Peyer's patch (tissue), 4 donors: Measurements from ENCODE around the gene SCAP. TPM values are rescaled to one million over a fixed set of nuclear protein-coding genes. Genes with fewer than 3 reads are reported as not detected.

Experiments used
- DNase-seq, 3 donors: peaks; one replicate each; pipeline ENCODE4 v3.0.0-alpha.2; 2017 to 2019
- H3K27ac ChIP-seq, 4 donors: fragments of 200-600 bp; sonication (generic); one replicate each; pipeline ENCODE4 v1.5.1; 2016 to 2019
- H3K27me3 ChIP-seq, 2 donors: fragments of 200-600 bp; sonication (generic); one replicate each; pipeline ENCODE4 v1.5.1; 2019
- H3K36me3 ChIP-seq, 3 donors: fragments of 200-600 bp; sonication (generic); one replicate each; pipeline ENCODE4 v1.5.1; 2016 to 2019
- H3K4me1 ChIP-seq, 4 donors: fragments of 200-600 bp; sonication (generic); one replicate each; pipeline ENCODE4 v1.5.1; 2016 to 2019
- H3K4me3 ChIP-seq, 4 donors: fragments of 200-600 bp; sonication (generic); 1 replicate in 3 of 4; 2 replicates in 1 of 4; pipeline ENCODE4 v1.5.1; 2016 to 2019; ENCODE audit warnings: mild to moderate bottlenecking in 1 of 4
- H3K9me3 ChIP-seq, 4 donors: fragments of 200-600 bp; sonication (generic); one replicate each; pipeline ENCODE4 v1.5.1; 2016 to 2019; ENCODE audit warnings: mild to moderate bottlenecking in 1 of 4
- POLR2A ChIP-seq, 2 donors: fragments of 450-650 bp; IDR thresholded peaks; one replicate each; pipeline ENCODE4 v1.5.1; 2017; ENCODE audit warnings: antibody characterized with exemption in 2 of 2, mild to moderate bottlenecking in 2 of 2, moderate library complexity in 2 of 2
- total RNA-seq, 4 donors: library from RNA; depleted of rRNA; stranded (reverse); fragments of >200 nt; gene quantifications; one replicate each; pipeline ENCODE4 v1.1.0, GENCODE V29; 2016
- TF ChIP-seq, protein P1 (sequence below), 6 experiments: fragments of 450-650 bp in 4 of 6; fragments of 200-600 bp in 2 of 6; sonication (generic) in 1 of 6; IDR thresholded peaks; one replicate each; pipeline ENCODE4 v1.5.1; 2017 to 2019; ENCODE audit warnings: antibody characterized with exemption in 6 of 6, mild to moderate bottlenecking in 3 of 6, moderate library complexity in 1 of 6

Gene SCAP
- total RNA-seq, 4 donors from 2014 or later: 111 to 257 (median 207) TPM

DNA sequence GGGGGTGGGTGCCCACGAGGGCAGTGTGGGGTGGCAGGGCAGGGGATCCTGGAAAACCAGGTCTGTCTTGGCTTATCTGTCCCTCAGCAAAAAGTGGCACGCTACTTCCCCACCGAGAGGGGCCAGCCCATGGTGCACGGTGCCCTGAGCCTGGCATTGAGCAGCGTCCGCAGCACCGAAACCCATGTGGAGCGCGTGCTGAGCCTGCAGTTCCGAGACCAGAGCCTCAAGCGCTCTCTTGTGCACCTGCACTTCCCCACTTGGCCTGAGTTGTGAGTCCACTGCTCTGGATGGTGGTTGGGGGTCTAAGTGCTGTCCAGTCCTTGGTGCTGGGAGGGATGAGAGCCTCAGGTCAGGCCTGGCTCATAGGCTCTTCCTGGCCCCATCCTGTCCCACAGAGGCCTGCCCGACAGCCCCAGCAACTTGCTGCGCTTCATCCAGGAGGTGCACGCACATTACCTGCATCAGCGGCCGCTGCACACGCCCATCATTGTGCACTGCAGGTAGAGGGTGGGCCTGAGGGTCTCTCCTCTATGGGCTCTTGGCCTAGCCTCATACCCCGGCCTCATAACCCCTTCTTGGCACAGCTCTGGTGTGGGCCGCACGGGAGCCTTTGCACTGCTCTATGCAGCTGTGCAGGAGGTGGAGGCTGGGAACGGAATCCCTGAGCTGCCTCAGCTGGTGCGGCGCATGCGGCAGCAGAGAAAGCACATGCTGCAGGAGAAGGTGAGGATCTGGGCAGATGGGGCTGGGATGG, 63.9 kb downstream of the SCAP start:
- TF ChIP-seq, protein P1, sequence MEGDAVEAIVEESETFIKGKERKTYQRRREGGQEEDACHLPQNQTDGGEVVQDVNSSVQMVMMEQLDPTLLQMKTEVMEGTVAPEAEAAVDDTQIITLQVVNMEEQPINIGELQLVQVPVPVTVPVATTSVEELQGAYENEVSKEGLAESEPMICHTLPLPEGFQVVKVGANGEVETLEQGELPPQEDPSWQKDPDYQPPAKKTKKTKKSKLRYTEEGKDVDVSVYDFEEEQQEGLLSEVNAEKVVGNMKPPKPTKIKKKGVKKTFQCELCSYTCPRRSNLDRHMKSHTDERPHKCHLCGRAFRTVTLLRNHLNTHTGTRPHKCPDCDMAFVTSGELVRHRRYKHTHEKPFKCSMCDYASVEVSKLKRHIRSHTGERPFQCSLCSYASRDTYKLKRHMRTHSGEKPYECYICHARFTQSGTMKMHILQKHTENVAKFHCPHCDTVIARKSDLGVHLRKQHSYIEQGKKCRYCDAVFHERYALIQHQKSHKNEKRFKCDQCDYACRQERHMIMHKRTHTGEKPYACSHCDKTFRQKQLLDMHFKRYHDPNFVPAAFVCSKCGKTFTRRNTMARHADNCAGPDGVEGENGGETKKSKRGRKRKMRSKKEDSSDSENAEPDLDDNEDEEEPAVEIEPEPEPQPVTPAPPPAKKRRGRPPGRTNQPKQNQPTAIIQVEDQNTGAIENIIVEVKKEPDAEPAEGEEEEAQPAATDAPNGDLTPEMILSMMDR (IDR thresholded peaks at IDR 0.05): no peak
- no peak for TF ChIP-seq POLR2A (IDR thresholded peaks at IDR 0.05)
- H3K36me3 ChIP-seq: peaks cover 0 to 97% (median 0%) of the 10 kb centered on the region in 3 donors

DNA sequence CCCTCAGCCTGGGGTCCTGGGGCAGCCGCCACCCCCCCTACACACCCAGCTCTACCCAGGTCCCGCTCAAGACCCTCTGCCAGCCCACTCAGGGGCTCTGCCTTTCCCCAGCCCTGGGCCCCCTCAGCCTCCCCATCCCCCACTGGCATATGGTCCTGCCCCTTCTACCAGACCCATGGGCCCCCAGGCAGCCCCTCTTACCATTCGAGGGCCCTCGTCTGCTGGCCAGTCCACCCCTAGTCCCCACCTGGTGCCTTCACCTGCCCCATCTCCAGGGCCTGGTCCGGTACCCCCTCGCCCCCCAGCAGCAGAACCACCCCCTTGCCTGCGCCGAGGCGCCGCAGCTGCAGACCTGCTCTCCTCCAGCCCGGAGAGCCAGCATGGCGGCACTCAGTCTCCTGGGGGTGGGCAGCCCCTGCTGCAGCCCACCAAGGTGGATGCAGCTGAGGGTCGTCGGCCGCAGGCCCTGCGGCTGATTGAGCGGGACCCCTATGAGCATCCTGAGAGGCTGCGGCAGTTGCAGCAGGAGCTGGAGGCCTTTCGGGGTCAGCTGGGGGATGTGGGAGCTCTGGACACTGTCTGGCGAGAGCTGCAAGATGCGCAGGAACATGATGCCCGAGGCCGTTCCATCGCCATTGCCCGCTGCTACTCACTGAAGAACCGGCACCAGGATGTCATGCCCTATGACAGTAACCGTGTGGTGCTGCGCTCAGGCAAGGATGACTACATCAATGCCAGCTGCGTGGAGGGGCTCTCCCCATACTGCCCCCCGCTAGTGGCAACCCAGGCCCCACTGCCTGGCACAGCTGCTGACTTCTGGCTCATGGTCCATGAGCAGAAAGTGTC, 64.7 kb downstream of the SCAP start:
- no peak overlapping the region for H3K4me3 ChIP-seq
- TF ChIP-seq, protein P1 (IDR thresholded peaks at IDR 0.05): no peak
- no peak for TF ChIP-seq POLR2A (IDR thresholded peaks at IDR 0.05)
- no peaks in the 10 kb centered on the region for H3K4me1 ChIP-seq
- DNase-seq: peak in 1 of 3 donors; percentile 46
- no peaks in the 10 kb centered on the region for H3K27me3 ChIP-seq
- peaks cover 0 to 100% (median 0%) of the 10 kb centered on the region in 3 donors for H3K36me3 ChIP-seq
- H3K27ac ChIP-seq: no peak overlapping the region
- H3K9me3 ChIP-seq: no peaks in the 10 kb centered on the region

More for the DNA sequence above, 63.9 kb downstream of the SCAP start:
- H3K4me3 ChIP-seq: no peak overlapping the region
- no peaks in the 10 kb centered on the region for H3K27me3 ChIP-seq
- H3K4me1 ChIP-seq: no peaks in the 10 kb centered on the region
- DNase-seq: peak in 1 of 3 donors; percentile 46
- H3K27ac ChIP-seq: no peak overlapping the region
- no peaks in the 10 kb centered on the region for H3K9me3 ChIP-seq

DNA sequence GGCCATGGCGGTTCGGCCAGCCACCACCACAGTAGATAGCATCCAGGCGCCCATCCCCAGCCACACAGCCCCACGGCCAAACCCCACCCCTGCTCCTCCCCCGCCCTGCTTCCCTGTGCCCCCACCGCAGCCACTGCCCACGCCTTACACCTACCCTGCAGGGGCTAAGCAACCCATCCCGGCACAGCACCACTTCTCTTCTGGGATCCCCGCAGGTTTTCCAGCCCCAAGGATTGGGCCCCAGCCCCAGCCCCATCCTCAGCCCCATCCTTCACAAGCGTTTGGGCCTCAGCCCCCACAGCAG, 65.4 kb downstream of the SCAP start:
- Histone ChIP-seq H3K4me3 (no peak overlapping the region), H3K27me3 (no peaks in the 10 kb centered on the region), H3K36me3 (peaks cover 0 to 97% (median 0%) of the 10 kb centered on the region in 3 donors), H3K27ac (no peak overlapping the region), H3K4me1 (no peaks in the 10 kb centered on the region), H3K9me3 (no peaks in the 10 kb centered on the region)
- no peak for DNase-seq
- TF ChIP-seq POLR2A (IDR thresholded peaks at IDR 0.05): no peak
- TF ChIP-seq, protein P1 (IDR thresholded peaks at IDR 0.05): no peak

DNA sequence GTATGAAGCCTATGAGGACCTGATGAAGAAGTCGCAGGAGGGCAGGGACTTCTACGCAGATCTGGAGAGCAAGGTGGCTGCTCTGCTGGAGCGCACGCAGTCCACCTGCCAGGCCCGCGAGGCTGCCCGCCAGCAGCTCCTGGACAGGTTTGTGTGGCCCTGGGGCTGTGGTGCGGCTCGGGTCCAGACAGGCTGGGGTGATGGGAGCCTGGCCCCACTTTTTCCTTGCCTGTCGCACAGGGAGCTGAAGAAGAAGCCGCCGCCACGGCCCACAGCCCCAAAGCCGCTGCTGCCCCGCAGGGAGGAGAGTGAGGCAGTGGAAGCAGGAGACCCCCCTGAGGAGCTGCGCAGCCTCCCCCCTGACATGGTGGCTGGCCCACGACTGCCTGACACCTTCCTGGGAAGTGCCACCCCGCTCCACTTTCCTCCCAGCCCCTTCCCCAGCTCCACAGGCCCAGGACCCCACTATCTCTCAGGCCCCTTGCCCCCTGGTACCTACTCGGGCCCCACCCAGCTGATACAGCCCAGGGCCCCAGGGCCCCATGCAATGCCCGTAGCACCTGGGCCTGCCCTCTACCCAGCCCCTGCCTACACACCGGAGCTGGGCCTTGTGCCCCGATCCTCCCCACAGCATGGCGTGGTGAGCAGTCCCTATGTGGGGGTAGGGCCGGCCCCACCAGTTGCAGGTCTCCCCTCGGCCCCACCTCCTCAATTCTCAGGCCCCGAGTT, 65.9 kb downstream of the SCAP start:
- Histone ChIP-seq H3K27ac (no peak overlapping the region), H3K4me1 (peaks cover 0 to 3% (median 0%) of the 10 kb centered on the region in 4 donors), H3K4me3 (no peak overlapping the region), H3K27me3 (no peaks in the 10 kb centered on the region), H3K36me3 (peaks cover 0 to 91% (median 0%) of the 10 kb centered on the region in 3 donors), H3K9me3 (no peaks in the 10 kb centered on the region)
- TF ChIP-seq, protein P1 (IDR thresholded peaks at IDR 0.05): no peak
- TF ChIP-seq POLR2A (IDR thresholded peaks at IDR 0.05): no peak
- no peak for DNase-seq

DNA sequence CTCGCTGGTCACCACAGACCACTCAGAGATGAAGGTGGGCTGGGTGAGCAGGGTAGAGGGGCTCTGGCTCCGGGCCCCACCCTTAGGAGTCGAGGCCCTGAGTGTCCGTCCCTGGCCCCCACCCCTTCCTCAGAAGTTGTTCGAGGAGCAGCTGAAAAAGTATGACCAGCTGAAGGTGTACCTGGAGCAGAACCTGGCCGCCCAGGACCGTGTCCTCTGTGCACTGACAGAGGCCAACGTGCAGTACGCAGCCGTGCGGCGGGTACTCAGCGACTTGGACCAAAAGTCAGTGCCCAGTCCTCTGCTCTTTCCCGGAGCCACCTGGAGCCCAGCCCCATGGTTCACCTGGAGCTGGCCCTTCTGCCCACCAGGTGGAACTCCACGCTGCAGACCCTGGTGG, 66.5 kb downstream of the SCAP start:
- Histone ChIP-seq H3K36me3 (peaks cover 0 to 86% (median 0%) of the 10 kb centered on the region in 3 donors), H3K27me3 (no peaks in the 10 kb centered on the region), H3K27ac (no peak overlapping the region), H3K4me1 (peaks cover 0 to 7% (median 0%) of the 10 kb centered on the region in 4 donors), H3K4me3 (no peak overlapping the region), H3K9me3 (no peaks in the 10 kb centered on the region)
- DNase-seq: no peak
- TF ChIP-seq POLR2A (IDR thresholded peaks at IDR 0.05): no peak
- TF ChIP-seq, protein P1 (IDR thresholded peaks at IDR 0.05): no peak
